ENCODE data around the gene GMCL1.
"Not testable (repeated sequence)": the region's sequence is repeated elsewhere in the genome, so short reads cannot be mapped to it uniquely, and the experiment has no call there.

GMCL1 gene

DNA sequence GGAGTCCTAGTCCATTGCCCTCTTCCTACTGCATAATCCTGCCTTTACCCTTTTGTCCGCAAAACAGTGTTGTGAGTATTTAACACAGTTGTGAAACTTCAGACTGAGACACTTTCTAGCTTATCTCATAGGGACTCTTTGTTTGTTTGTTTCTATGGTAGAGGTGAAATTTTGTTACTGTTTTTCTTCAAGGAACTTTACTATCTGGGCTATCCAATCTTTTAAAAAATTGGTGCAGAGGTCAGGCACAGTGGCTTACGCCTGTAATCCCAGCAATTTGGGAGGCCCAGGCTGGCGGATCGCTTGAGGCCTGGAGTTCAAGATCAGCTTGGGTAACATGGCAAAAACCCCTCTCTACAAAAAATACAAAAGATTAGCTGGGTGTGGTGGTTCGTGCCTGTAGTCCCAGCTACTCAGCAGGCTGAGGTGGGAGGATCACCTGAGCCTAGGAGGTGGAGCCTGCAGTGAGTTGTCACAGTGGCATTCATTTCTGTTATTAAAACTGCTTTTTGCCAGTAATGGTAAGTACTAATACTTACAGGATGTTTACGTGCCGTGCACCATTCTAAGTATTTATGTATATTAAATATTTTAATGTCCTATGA, 18.8 kb downstream of the GMCL1 start:
- no peak for DNase-seq (ENCODE audit: low read depth)

DNA sequence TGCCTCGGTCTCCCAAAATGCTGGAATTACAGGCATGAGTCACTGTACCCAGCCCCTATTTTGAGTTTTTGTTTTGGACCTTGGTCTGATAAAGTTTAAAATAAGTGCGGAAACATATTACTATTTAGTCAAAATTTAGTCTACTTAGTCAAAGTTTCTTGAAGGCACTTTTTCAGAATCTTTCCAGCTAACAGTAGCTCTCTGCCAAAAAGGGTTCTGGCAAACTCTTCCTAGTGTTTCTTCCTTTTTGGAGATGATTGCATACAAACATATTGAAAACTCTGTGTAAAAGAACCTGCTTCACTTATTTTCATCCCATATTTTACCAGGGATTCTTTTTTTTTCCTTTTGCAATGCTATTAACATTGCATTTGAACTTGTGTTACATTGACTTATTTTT, 28.8 kb downstream of the GMCL1 start:
- DNase-seq (ENCODE audit: low read depth): no peak

DNA sequence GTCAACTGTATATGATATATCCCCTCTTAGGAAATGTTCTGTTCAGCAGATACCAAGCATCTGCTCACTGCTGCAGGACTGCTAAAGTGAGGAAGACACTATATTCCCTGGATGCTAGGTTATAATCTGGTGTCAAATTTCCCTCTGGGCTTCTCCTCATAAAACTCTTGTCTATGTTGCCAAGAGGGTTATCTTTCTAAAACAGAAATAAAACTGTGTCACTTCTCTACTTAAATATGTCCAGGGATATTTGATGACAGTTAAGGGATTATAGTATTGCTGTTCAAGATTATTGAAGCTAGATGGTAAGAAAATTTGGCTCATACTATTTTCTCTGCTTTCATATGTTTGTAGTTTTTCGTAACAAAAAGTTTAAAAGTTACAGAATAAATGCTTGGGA, 33.8 kb downstream of the GMCL1 start:
- DNase-seq (ENCODE audit: low read depth): no peak

DNA sequence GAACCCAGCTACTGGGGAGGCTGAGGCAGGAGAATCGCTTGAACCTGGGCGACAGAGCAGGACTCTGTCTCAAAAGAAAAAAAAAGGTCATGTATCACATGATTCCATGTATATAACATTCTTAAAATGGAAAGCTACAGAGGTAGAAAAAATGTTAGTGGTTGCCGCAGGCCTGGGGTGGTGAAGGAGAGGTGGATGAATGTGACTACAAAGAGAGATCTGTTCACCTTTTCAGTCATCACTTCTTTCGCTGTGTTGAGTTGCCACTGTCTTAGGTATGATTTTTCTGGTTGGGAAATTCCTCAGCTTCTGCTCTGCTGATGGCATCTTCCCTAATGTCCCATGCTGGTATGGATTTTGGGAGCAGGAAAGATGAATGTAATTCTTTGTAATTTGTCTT, 59.0 kb downstream of the GMCL1 start:
- no peak for DNase-seq (ENCODE audit: low read depth)

DNA sequence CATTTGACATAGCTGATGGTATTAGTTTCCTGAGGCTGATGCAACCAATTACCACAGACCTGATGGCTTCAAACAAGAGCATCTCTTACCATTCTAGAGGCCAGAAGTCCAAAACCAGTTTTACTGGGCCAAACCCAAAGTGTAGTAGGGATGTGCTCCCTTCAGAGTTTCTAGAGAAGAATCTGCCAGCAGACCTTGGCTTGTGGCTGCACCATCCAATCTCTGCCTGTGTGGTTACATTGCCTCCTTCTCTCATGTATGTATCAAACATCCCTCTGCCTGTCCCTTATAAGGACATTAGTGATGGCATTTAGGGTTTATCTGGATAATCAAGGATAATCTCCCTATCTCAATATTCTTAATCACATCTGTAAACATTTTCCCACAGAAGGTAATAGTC, 59.8 kb downstream of the GMCL1 start:
- DNase-seq (ENCODE audit: low read depth): no peak

DNA sequence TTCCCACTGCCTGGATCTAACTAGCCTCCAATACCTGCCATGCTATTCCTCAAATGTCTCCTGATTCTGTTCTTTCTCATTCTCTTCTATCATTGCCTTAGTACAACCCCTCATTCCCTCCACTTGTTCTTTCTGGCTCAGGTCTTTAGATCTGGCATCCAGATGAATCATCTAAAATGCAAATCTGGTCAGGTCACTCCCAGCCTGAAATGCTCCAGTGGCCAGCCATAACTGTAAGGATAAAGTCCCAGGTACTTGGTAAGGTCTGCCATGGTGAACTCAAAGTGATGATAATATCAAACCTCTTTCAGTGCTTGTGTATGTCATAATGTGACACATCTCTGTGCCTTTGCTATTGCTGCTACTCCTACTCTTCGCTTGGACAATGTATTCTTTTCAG, 61.4 kb downstream of the GMCL1 start:
- DNase-seq (ENCODE audit: low read depth): no peak

DNA sequence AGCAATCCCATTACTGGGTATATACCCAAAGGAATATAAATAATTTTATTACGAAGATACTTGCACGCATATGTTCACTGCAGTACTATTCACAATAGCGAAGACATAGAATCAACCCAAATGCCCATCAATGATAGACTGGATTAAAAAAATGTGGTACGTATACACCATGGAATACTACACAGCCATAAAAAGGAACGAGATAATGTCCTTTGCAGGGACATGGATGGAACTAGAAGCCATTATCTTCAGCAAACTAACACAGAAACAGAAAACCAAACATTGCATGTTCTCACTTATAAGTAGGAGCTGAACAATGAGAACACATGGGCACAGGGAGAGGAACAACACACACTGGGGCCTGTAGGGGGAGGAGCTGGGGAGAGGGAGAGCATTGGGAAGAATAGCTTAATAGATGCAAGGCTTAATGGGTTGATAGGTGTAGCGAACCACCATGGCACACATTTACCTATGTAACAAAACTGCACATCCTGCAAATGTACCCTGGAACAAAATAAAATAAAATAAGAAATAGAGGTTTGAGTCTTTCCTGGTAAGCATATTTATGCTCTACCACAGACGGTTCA, 63.5 kb downstream of the GMCL1 start:
- DNase-seq (ENCODE audit: low read depth): not testable (repeated sequence)

DNA sequence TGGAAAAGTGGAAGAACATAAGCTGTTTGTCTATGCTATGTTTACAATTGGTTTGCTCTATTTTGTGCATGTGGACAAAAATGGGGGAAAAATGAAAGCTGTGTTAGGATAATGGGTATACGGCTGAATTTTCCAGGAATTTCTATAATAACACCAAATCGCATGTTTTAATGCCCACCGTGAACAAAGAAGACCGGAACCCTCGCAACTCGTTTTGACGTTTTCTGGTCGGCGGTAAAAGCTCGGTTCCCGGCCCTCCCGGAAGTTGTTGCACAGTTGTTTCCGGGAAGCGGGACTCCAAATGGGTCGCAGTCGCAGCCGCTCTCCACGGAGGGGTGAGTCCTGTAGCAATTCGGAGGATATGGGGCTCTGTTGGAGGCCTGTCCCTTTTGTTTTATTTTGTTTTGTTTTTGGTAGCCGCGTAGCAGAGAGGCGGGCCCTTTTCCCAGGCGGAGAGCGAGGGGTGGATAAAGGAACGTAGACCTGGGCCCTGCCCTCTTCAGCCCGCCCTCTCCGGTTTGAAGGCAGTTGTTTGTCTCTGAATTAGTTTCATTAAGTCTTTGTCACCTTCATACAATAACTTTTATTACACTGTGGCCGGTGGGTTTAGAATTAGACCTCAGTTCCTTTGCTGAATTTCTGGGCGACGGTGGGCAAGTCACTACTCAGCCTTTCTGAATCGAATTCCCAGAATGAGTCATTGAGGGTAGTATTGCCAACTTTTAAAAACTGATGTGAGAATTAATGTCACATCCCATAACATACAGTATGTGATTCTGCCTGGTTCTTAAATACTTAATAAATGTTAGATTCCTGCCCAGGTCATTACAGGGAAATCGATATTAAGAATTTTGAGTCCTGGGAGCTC, 64.5 kb downstream of the GMCL1 start, which contains the start of gene SNRNP27:
Gene SNRNP27 (plus strand): TSS at position 273 of the 868 bp plus-strand sequence. CDS start 29 bp downstream, at position 302.
- DNase-seq (ENCODE audit: low read depth): peak; percentile 65

DNA sequence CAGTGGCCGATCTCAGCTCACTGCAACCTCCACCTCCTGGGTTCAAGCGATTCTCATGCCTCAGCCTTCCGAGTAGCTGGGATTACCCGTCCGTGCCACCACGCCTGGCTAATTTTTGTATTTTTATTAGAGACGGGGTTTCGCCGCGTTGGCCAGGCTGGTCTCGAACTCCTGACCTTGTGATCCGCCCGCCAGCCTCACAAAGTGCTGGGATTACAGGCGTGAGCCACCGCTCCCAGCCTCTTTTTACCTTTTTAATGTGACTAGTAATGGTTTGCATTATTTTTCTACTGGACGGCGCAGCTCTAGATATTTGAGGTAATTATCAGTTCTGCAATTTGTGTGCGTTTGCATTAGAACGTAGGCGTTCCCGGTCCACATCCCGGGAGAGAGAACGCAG, 65.3 kb downstream of the GMCL1 start:
- DNase-seq (ENCODE audit: low read depth): not testable (repeated sequence)

DNA sequence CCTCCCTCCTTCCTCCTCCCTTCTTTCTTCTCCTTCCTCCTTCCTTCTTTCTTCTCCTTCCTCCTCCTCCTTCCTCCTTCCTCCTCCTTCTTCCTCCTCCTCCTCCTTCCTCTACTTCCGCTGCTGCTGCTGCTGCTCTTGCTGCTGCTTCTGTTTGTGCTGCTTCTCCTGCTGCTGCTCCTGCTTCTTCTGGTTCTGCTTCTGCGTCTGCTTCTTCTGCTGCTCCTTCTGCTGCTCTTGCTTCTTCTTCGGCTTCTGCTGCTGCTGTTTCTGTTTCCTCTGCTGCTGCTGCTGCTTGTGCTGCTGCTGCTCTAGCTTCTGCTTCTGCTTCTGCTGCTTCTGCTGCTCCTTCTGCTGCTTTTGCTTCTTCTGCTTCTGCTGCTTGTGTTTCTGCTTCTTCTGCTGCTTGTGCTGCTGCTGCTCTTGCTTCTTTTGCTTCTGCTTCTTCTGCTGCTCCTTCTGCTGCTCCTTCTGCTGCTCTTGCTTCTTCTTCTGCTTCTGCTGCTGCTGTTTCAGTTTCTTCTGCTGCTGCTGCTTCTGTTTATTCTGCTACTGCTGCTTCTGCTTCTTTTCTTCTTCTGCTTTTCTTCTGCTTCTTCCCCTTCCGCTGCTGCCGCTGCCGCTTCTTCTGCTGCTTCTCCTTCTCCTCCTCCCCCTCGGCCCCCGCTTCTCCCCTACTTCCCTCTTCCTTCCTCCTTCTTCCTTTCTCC, 72.9 kb downstream of the GMCL1 start:
- DNase-seq (ENCODE audit: low read depth): no peak

DNA sequence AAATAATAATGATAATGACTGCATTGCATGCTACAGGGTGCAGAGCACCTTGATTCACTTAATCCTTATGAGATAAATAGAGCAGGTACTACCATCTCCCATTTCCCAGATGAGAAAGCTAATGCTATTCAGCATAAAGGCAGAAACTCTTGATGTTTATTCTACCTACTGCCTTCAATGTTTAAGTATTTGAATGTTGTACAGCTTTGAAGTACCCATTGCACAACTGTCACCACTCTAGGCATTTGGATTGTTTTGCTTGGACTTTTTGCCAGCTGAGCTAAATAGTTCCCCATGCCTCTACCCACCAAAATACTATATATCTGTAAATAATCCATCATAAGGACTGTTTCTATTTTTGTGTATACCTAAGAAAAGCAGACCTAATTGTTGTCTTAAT, 77.8 kb downstream of the GMCL1 start:
- DNase-seq (ENCODE audit: low read depth): no peak

DNA sequence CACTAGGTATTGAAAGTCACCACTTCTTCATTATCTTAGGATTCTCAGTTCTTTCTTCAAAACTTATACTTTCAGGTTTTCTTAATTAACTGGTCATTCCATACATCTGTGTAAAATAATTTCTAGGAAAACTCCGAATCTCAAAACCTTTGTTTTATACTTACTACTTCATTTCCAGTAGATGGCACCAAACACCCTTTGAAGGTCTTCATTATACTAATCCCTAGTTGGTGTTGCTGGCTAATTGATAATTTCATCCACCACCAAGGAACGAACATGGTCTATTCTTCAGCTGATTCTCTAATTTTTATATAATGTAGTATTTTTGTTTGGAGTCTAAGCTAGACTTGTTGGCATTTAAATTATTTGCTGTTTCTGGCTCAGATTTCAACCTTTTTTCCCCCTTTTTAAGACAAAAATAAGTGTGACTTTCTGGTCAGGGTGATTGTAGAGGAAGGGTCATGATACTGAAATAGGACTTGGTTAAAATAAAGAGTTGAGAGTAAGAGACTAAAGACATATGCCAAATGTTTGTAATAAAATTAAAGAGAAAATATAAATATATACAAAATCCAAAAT, 82.6 kb downstream of the GMCL1 start:
- DNase-seq (ENCODE audit: low read depth): no peak

DNA sequence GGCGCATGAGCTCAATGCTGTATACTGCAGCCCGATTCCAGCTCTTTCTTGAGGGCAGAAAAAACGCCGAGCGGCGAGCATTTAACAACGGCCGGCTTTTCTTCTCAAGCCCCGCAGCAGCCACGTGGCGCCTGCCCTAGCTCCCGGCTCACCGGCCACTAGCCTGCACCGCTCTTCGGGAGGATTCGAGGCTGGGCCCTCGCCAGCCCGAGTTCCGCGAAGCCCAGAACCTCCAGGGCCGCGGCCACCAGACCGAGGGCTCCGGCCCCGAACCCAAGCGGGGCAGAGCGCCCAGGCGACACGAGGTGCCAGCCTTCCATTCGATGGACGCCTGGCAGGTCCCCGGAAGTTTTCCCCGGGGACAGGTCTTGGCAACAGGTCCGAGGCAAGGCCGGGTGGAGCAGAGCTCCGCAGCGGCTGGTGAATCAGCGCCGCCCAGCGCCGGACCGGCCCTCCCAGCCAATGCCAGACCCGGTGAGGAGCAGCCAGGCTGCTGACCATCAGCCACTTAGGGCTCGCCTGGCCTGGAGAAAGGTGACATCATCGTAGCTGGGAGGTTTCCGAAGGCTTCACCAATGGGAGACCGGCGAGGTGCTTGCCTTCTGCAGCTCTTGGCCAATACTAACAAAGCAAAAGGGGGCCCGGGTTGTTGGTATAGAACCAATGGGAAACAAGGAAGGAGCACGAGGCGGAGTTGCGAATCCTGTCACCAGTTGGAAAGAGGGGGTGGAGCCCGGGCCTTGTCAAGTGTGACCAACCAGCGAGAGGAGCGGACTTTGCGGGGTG, 84.9 kb downstream of the GMCL1 start:
- DNase-seq (ENCODE audit: low read depth): no peak

DNA sequence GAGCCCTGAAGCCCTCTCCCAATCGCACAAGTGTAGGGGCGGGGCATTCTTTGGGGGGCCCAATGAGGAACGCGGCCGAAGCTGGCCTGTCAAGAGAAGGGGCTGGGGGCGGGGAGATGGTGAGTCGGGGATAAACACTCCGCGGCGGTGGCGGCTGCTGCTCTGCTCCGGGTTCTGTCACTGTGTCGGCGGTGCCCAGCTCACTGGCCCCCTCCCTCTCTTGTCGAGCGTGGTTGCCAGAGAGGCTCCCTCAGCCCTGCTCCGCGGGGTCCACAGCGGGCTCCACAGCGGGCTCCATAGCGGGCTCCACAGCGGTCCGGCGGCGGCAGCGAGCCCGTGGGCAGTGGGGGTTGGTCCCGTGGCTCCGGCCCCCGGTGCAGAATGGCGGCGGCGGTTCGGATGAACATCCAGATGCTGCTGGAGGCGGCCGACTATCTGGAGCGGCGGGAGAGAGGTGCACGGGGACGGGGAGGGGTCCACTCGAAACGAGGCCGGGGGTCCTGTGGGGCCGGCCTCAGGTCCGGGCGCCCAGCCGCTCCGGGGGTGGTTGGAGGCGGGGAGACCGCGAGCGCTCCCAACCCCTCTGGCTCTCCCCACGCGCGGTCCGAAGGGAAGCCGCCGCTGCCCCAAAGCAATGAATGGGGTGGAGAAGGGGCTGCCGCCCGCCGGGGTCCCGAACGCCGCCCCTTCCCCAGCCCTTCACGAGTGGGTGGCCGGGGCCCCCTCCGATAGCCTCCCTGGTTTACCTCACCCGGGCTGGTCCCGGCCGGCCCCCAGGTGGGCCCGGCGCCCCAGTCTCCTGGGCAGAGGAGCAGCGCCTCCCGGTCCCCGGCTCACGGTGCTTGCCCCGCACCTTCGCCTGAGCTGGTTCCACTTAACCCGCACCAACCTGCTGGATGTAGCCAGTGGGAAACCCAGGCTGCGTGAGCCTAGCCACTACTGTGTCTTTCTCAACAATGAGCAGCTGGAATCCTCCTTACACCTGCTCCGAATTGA, 85.8 kb downstream of the GMCL1 start, which contains the start of gene MXD1:
Gene MXD1 (plus strand): TSS at position 160 of the 996 bp plus-strand sequence. CDS start 222 bp downstream, at position 382.
- peak; percentile 99 for DNase-seq (ENCODE audit: low read depth)

DNA sequence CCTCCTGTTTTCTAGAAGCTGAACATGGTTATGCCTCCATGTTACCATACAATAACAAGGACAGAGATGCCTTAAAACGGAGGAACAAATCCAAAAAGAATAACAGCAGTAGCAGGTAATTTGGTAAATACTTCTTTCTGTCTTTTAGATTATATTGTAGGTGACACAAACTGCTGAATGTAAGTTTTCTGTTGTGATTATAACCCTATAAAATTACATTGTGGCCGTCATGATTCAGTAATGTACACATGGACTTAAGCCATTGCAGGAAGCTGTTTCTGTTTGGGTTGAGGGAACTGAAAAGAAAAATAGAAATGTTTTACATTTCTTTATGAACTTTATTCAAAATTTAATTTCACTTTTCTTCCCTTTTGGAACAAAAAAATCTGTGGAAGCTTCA, 86.6 kb downstream of the GMCL1 start:
- DNase-seq (ENCODE audit: low read depth): no peak

DNA sequence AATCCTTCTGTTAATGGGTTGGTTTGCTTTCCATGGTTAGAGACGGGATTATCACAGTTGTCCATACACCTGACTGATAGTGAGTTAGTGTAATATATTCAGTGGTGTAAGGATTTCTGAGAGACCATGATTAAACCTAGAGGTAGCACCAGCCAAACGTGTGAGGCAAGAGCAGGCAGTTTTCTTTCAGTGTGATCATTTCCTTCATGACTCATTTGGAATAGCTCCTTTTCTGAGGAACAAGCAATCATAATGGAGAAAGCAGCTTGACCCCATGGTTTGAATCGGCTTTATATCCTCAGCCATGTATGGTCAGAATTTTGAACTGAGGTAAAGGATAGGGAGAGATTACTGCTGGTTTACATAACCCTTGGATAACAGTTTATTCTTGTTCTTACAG, 88.4 kb downstream of the GMCL1 start:
- DNase-seq (ENCODE audit: low read depth): no peak

DNA sequence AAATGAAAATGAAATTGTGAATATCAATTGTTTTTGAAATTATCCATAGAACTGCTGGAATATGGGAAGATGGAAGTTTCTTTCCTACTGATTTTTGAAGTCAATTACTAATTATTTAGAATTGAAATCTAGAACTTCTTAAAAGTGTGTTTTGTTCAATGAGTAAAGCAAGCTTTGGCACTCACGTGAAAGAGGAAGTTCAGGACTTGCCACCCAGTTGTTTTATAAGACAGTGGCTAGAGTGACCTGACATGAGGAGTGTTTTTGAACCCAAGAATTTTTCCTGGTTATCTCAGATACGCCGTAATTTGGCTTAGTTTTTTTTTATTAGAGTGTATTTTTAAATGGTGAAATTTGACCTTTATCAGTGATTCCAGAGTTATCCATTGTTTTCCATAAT, 88.9 kb downstream of the GMCL1 start:
- DNase-seq (ENCODE audit: low read depth): no peak

DNA sequence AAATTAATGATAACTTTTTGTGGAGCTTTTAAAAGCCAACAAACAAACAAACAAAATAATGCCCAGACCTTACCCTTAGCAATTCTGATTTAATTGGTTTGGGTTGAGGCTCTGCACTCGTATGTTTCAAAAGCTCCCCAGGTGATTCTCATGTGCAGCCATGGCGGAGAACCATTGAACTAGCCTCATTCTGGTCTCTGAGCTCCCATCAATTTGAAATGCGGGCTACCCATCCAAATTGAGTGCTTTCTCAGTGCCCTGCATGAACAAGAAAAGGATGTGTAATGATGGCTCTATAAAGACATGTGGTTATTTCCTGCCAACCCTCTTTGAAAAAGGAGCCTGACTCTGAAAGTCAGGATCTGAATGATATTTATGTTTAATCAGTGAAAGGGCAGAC, 93.7 kb downstream of the GMCL1 start:
- no peak for DNase-seq (ENCODE audit: low read depth)

DNA sequence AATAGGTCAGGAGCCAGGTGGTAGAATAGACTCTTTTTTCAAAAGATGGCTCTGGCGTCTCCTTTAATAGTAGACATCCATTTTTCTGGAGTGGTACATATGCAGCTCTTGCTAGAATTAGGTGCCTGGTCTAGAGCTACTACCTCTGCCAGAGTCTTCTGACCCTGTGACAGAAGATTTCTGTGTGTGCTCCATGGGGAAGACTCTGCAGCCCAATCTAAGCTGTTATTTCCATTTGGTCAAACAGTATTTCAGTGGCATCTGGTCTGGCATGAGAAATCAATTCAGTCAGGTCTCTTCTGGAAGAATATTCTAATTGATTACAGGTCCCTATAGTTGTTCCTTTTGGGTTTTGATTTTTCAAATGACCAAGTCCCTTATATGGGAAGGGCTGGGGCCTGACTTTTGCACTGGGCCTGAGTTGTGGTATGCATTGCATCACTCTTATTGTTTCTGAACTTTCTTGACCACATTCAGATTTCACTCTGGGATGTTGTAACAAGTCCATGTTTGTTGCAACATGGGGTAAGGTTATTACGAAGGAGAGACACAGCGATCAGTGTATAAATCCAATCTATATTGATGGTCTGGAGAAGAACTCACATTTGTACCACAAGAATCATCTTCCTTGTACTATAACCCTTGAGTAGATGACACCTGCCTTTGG, 97.5 kb downstream of the GMCL1 start:
- no peak for DNase-seq (ENCODE audit: low read depth)
